Fibroblast of skin of right biceps (primary cell): ENCODE results near the gene MT3.

Experiments
- DNase-seq: peaks from one replicate; pipeline ENCODE4 v3.0.0-alpha.2; 2013

MT3 gene

GRCh38 chr16:56631832-56632155, 42.5 kb downstream of the MT3 start:
- no peak for DNase-seq

- no peak for DNase-seq
Measured at GRCh38 chr16:56632156-56632847, 43.0 kb downstream of the MT3 start, which contains the start of gene MT1M. MT1M (plus strand) TSS chr16:56632659; CDS start chr16:56632732, 73 bp downstream.

- DNase-seq: no peak
Measured at GRCh38 chr16:56632848-56633365, 43.6 kb downstream of the MT3 start.

DNA sequence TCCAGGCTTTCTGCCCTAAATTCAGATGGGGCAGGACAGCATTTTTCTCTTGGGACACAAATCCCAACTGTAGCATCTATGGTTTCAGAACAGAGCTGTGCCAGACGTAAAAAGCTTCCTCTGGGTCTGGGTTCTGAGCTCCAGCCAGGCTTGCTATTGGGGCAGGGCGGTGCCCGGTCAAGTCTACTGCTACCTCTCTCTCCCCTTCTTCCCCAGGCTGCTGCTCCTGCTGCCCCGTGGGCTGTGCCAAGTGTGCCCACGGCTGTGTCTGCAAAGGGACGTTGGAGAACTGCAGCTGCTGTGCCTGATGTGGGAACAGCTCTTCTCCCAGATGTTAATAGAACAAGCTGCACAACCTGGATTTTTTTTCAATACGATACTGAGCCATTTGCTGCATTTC, 44.2 kb downstream of the MT3 start:
- DNase-seq: no peak

DNA sequence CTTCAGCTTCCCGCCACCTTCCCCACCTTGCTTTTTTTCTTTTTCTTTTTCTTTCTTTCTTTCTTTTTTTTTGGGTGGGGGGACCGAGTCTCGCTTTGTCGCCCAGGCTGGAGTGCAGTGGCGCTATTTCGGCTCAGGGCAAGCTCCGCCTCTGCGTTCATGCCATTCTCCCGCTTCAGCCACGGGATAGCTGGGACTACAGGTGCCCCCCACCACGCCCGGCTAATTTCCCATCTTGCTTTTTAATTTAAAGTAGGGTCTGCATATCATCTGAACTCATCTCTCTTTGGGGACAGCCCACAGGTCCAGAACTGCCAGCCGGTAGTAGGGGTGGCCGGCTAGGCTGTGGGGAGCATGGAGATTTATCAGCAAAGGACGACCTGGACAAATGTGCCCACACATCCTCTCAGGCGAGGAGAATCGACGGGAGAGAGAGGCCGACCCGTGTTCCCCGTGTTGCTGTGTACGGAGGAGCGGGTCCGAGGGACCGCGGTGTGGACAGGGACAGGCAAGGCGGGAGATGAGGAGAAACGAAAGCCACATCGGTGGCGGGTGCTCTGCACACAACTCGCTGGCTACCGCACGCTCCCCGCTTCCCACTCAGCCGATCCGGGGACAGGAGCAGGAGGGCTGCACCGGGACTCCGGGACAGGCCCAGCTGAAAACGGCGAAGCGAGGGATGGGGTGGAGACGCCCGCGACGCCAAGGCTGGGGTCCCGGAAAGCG, 45.5 kb downstream of the MT3 start:
- DNase-seq: no peak

GRCh38 chr16:56635441-56635967, 46.2 kb downstream of the MT3 start:
- no peak for DNase-seq

- DNase-seq: no peak
Measured at GRCh38 chr16:56636616-56637413, 47.5 kb downstream of the MT3 start.

GRCh38 chr16:56637814-56638750, 48.8 kb downstream of the MT3 start, which contains the start of gene MT1A:
MT1A (plus strand) TSS chr16:56638666; CDS start chr16:56638739, 73 bp downstream.
- no peak for DNase-seq

DNA sequence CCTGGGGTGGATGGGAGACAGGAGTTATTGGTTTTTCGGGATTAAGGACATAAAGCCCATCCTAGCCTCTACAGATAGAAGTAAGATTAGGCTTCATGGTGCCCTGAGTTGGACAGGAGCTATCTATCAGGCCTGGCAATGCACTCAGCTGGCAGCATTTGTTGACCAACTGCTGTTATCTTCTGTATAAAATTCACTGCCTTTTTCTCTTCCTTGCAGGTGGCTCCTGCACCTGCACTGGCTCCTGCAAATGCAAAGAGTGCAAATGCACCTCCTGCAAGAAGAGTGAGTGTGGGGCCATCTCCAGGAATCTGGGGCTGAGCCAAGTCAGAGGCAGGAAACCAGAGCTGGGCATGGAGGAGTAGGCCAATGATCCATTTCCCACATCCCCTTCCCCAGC, 49.7 kb downstream of the MT3 start:
- DNase-seq: no peak

DNA sequence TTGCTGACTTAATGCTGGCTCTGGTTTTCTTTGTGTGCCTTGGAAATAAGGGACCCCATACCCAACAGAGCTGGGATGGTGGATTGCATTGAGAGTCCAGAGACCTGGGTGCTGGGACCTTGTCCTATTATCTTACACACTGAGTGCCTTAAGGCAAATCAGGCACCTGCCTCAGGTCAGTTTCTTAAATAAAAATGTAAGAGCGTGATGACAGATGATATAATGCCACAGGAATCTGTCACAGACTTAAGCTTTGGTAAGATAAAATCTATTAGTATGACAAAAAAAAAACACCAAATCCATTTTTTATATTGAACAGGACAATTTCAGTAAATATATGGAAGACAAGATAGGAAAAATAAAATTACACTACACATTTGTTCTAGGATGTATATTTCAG, 50.7 kb downstream of the MT3 start:
- no peak for DNase-seq
